Endothelial cell of hepatic sinusoid (primary cell): ENCODE measurements around the gene REG4.
"Not testable (repeated sequence)": the region's sequence is repeated elsewhere in the genome, so short reads cannot be mapped to it uniquely, and the experiment has no call there.

Experiments
- in situ Hi-C: cut with HindIII; loops from 2 replicates; pipeline ENCODE4 v1.10.0; 2017; ENCODE audit warnings: low sequenced_read_pairs

Gene REG4

GRCh38 chr1:119811387-119811786, at the start of gene REG4:
REG4 (minus strand) TSS chr1:119811460; CDS start chr1:119808769, 2,691 bp downstream.
- in situ Hi-C loops, result no loop called here

- in situ Hi-C loops, result no loop called here
Measured at GRCh38 chr1:119859647-119860046, 48.4 kb upstream of the REG4 start.

GRCh38 chr1:119858556-119859214, 47.4 kb upstream of the REG4 start:
- in situ Hi-C loops, result not testable (repeated sequence)

GRCh38 chr1:119858126-119858525, 46.9 kb upstream of the REG4 start:
- in situ Hi-C loops, result no loop called here

GRCh38 chr1:119853155-119853554, 41.9 kb upstream of the REG4 start:
- in situ Hi-C loops, result no loop called here

GRCh38 chr1:119844206-119844605, 32.9 kb upstream of the REG4 start:
- in situ Hi-C loops, result not testable (repeated sequence)

- in situ Hi-C loops, result no loop called here
Measured at GRCh38 chr1:119841306-119841705, 30.0 kb upstream of the REG4 start.

- in situ Hi-C loops, result no loop called here
Measured at GRCh38 chr1:119840745-119841144, 29.5 kb upstream of the REG4 start.

GRCh38 chr1:119838236-119838635, 27.0 kb upstream of the REG4 start:
- in situ Hi-C loops, result no loop called here

- in situ Hi-C loops, result no loop called here
Measured at GRCh38 chr1:119834990-119835389, 23.7 kb upstream of the REG4 start.

- in situ Hi-C loops, result no loop called here
Measured at GRCh38 chr1:119831027-119831426, 19.8 kb upstream of the REG4 start.

GRCh38 chr1:119829625-119830024, 18.4 kb upstream of the REG4 start:
- in situ Hi-C loops, result no loop called here

GRCh38 chr1:119829006-119829405, 17.7 kb upstream of the REG4 start:
- in situ Hi-C loops, result not testable (repeated sequence)

- in situ Hi-C loops, result no loop called here
Measured at GRCh38 chr1:119828266-119828665, 17.0 kb upstream of the REG4 start.

- in situ Hi-C loops, result no loop called here
Measured at GRCh38 chr1:119827010-119827409, 15.8 kb upstream of the REG4 start.

GRCh38 chr1:119822406-119822805, 11.1 kb upstream of the REG4 start:
- in situ Hi-C loops, result no loop called here

- in situ Hi-C loops, result no loop called here
Measured at GRCh38 chr1:119818181-119818580, 6.9 kb upstream of the REG4 start.

GRCh38 chr1:119816407-119816806, 5.1 kb upstream of the REG4 start:
- in situ Hi-C loops, result no loop called here

GRCh38 chr1:119815928-119816327, 4.7 kb upstream of the REG4 start:
- in situ Hi-C loops, result no loop called here

- in situ Hi-C loops, result no loop called here
Measured at GRCh38 chr1:119815361-119815760, 4.1 kb upstream of the REG4 start.

- in situ Hi-C loops, result no loop called here
Measured at GRCh38 chr1:119814288-119814687, 3.0 kb upstream of the REG4 start.

- in situ Hi-C loops, result no loop called here
Measured at GRCh38 chr1:119811985-119812557, 811 bp upstream of the REG4 start.
